ENCODE results near the gene SPATS2L. TPM values are rescaled to one million over a fixed set of nuclear protein-coding genes. Genes with fewer than 3 reads are reported as not detected.

The SPATS2L gene
- total RNA-seq, 4 donors from 2014 or later, result 60.7 to 81.3 (median 61.3) TPM

DNA sequence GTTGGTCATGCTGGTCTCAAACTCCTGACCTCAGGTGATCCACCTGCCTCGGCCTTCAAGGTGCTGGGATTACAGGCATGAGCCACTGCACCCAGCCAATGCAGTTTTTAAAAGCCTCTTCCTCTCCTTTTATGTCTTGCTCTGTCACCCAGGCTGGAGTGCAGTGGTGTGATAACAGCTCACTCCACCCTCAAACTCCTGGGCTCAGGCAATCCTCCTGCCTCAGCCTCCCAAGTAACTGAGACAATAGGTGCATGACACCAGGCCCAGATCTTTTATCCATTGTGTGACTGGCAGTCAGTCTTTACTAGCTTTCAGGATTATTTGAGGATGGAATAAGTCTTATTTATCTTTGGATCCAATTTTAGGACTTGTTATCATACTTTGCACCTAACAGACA is 190.2 kb downstream of the SPATS2L start:
- WGBS, 2 donors, result 92 to 100% methylated on average over 1 of the region's 1 CpG
- no peak overlapping the region for H3K4me3 ChIP-seq (ENCODE audit: low read depth, poor library complexity, severe bottlenecking)
- intact Hi-C loops (cut with DNase I; ENCODE audit: low total_unique reads), result no loop called here
- DNase-seq (ENCODE audit: low spot score in 2 of 2), result no peak
- TF ChIP-seq POLR2A (IDR thresholded peaks at IDR 0.05), result no peak
- TF ChIP-seq, protein P1, sequence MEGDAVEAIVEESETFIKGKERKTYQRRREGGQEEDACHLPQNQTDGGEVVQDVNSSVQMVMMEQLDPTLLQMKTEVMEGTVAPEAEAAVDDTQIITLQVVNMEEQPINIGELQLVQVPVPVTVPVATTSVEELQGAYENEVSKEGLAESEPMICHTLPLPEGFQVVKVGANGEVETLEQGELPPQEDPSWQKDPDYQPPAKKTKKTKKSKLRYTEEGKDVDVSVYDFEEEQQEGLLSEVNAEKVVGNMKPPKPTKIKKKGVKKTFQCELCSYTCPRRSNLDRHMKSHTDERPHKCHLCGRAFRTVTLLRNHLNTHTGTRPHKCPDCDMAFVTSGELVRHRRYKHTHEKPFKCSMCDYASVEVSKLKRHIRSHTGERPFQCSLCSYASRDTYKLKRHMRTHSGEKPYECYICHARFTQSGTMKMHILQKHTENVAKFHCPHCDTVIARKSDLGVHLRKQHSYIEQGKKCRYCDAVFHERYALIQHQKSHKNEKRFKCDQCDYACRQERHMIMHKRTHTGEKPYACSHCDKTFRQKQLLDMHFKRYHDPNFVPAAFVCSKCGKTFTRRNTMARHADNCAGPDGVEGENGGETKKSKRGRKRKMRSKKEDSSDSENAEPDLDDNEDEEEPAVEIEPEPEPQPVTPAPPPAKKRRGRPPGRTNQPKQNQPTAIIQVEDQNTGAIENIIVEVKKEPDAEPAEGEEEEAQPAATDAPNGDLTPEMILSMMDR (IDR thresholded peaks at IDR 0.05), result no peak

DNA sequence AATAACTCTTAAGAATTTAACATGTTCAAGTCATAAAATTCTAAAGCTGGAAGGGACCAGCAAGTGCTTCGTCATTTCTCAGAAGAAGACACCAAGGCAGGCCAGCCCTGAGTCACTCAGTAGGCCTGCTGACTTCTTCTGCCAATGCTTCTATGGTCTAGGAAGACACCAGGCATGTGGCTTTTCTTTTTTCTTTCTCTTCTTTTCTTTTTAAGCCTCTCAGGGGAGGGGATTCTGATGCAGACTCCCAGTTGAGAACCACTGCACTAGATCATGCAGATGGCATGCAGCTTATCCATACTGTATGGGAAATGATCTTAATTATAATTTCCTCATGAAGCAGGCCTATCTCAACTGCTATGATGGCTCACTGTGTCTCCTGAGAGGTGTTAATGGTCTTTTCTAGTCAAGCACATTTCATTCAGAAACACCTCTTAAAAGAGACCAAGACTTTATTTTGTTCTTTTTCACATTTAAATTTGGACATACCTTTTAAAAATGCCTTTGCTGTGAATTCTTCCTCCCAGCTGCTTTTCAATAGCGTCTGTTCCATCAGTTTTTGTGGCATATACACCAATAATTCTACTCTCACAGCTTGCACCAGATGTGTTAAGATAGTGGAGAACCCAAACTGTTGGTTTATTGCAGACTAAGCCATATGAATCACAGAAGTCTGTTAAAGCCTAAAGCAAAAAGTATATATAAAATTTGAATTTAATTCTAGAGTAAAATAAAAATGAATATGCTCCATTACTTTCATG is 192.1 kb downstream of the SPATS2L start:
- TF ChIP-seq, protein P1 (IDR thresholded peaks at IDR 0.05), result no peak
- TF ChIP-seq POLR2A (IDR thresholded peaks at IDR 0.05), result no peak
- DNase-seq (ENCODE audit: low spot score in 2 of 2), result no peak
- intact Hi-C loops (cut with DNase I; ENCODE audit: low total_unique reads), result no loop called here
- WGBS, 2 donors, result 80 to 82% methylated on average over 2 of the region's 2 CpGs
- no peak overlapping the region for H3K4me3 ChIP-seq (ENCODE audit: low read depth, poor library complexity, severe bottlenecking)

DNA sequence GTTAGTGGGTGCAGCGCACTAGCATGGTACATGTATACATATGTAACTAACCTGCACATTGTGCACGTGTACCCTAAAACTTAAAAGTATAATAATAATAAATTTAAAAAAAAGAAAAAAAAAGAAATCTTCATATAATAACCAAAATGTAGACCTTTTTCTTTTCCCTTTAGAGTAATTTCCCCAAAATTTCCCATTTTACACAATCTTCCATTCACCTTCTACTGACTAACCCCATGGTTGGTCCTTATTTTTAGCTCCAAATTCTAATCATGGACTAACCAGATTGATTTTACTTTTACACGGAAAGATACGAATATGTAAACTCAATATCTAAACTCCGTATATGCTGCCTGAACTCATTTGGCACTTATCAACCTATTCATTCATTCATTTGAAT is 195.7 kb downstream of the SPATS2L start:
- no peak overlapping the region for H3K4me3 ChIP-seq (ENCODE audit: low read depth, poor library complexity, severe bottlenecking)
- intact Hi-C loops (cut with DNase I; ENCODE audit: low total_unique reads), result no loop called here
- 96 to 98% methylated on average over 5 of the region's 5 CpGs for WGBS, 2 donors
- no peak for DNase-seq (ENCODE audit: low spot score in 2 of 2)
- no peak for TF ChIP-seq POLR2A (IDR thresholded peaks at IDR 0.05)
- TF ChIP-seq, protein P1 (IDR thresholded peaks at IDR 0.05), result no peak

DNA sequence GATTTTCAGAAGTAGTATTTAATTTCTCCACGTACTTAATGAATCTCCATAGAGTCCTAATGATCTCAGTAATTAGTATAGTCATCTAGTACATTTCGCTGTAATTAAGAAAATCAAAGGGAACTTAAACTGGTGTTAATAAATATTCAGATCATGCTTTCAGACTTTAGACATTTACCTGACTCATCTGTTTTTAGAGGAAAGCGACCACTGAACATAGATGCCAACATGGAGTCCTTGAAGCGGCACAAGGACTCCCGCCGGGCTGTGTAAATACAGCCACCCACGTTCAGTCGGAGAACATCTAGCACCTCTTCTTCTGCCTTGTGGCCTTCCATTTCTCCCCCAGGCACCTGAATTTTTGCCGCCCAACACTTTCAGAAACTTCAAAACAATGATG is 200.2 kb downstream of the SPATS2L start:
- TF ChIP-seq, protein P1 (IDR thresholded peaks at IDR 0.05), result no peak
- TF ChIP-seq POLR2A (IDR thresholded peaks at IDR 0.05), result no peak
- intact Hi-C loops (cut with DNase I; ENCODE audit: low total_unique reads), result no loop called here
- 78 to 81% methylated on average over 9 of the region's 9 CpGs for WGBS, 2 donors
- H3K4me3 ChIP-seq (ENCODE audit: low read depth, poor library complexity, severe bottlenecking), result no peak overlapping the region
- no peak for DNase-seq (ENCODE audit: low spot score in 2 of 2)

DNA sequence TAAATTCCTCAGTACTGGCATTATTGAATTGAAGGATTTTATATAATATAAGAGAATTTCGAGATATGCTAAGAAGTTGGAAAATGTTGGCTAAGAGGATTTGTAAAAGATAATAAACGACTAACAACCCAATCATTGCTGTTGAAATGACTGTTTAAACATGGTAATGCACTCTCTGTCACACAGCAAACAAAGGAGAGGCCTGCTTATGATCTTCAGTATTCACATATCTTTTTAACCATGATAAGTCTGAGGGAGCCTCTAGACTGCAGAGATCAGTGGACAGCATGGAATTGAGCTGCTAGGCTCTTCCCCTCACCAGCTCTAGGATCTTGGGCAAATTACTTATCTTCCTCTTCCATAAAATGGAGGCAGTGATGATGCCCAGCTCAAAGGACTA is 200.7 kb downstream of the SPATS2L start:
- WGBS, 2 donors, result 90 to 94% methylated on average over 2 of the region's 2 CpGs
- no peak for DNase-seq (ENCODE audit: low spot score in 2 of 2)
- no peak for TF ChIP-seq POLR2A (IDR thresholded peaks at IDR 0.05)
- TF ChIP-seq, protein P1 (IDR thresholded peaks at IDR 0.05), result no peak
- H3K4me3 ChIP-seq (ENCODE audit: low read depth, poor library complexity, severe bottlenecking), result no peak overlapping the region
- intact Hi-C loops (cut with DNase I; ENCODE audit: low total_unique reads), result no loop called here

DNA sequence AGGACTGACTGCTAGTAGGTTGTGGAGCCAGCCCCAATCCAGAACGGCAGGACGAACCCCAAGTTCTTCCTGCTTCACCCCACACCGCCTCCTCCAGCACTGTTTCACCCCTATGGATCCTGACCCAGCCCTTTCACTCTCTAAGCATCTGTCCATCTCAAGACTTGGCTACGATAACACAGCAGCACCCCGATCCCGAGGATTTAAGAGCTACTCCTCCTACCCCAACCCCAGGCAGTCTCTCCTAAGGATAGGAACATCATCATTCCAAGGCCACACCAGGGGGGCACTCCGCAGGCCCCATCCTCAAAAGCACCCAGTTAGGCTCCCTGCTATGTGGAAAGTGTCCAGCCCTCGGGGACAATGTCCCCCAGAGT is 202.7 kb downstream of the SPATS2L start:
- TF ChIP-seq, protein P1 (IDR thresholded peaks at IDR 0.05), result no peak
- no peak for TF ChIP-seq POLR2A (IDR thresholded peaks at IDR 0.05)
- WGBS, 2 donors, result 20 to 28% methylated on average over 8 of the region's 8 CpGs
- intact Hi-C loops (cut with DNase I; ENCODE audit: low total_unique reads), result no loop called here
- peak overlapping the region; percentile 79 for H3K4me3 ChIP-seq (ENCODE audit: low read depth, poor library complexity, severe bottlenecking)
- no peak for DNase-seq (ENCODE audit: low spot score in 2 of 2)

Measured in lower leg skin (tissue), 4 donors.